ENCODE results near the gene B4GALT1. TPM values are rescaled to one million over a fixed set of nuclear protein-coding genes. Genes with fewer than 3 reads are reported as not detected.
A peak's percentile ranks its signal among the peaks of the same experiment; 100 is the strongest.

The B4GALT1 gene
- total RNA-seq, 2 experiments from 2014 or later = 33.5 to 35.0 TPM

GRCh38 chr9:33159777-33160127 lies 7.4 kb downstream of the B4GALT1 start:
- no peaks in the 10 kb centered on the region for H3K9me3 Mint-ChIP-seq
- peak overlapping the region; percentile 64 for H3K4me3 Mint-ChIP-seq
- peaks cover 11% of the 10 kb centered on the region for H3K36me3 Mint-ChIP-seq
- H3K27me3 Mint-ChIP-seq = no peaks in the 10 kb centered on the region
- H3K4me1 Mint-ChIP-seq = peaks cover 85% of the 10 kb centered on the region
- DNase-seq = peak; percentile 74
- peak overlapping the region; percentile 92 for H3K27ac Mint-ChIP-seq

- peaks cover 85% of the 10 kb centered on the region for H3K4me1 Mint-ChIP-seq
- no peaks in the 10 kb centered on the region for H3K27me3 Mint-ChIP-seq
- H3K36me3 Mint-ChIP-seq = peaks cover 10% of the 10 kb centered on the region
- H3K4me3 Mint-ChIP-seq = peak overlapping the region; percentile 64
- peak overlapping the region; percentile 92 for H3K27ac Mint-ChIP-seq
- DNase-seq = peak; percentile 40
- no peaks in the 10 kb centered on the region for H3K9me3 Mint-ChIP-seq
Measured at GRCh38 chr9:33158843-33159776, 8.0 kb downstream of the B4GALT1 start.

GRCh38 chr9:33157960-33158842 lies 8.9 kb downstream of the B4GALT1 start:
- H3K27ac Mint-ChIP-seq = peak overlapping the region; percentile 92
- peak overlapping the region; percentile 64 for H3K4me3 Mint-ChIP-seq
- peaks cover 3% of the 10 kb centered on the region for H3K9me3 Mint-ChIP-seq
- no peak for DNase-seq
- H3K27me3 Mint-ChIP-seq = no peaks in the 10 kb centered on the region
- H3K36me3 Mint-ChIP-seq = peaks cover 10% of the 10 kb centered on the region
- peaks cover 82% of the 10 kb centered on the region for H3K4me1 Mint-ChIP-seq

GRCh38 chr9:33155393-33155792 lies 11.7 kb downstream of the B4GALT1 start:
- H3K27me3 Mint-ChIP-seq = no peaks in the 10 kb centered on the region
- peaks cover 3% of the 10 kb centered on the region for H3K9me3 Mint-ChIP-seq
- no peak overlapping the region for H3K4me3 Mint-ChIP-seq
- H3K4me1 Mint-ChIP-seq = peaks cover 69% of the 10 kb centered on the region
- H3K36me3 Mint-ChIP-seq = peaks cover 12% of the 10 kb centered on the region
- peak overlapping the region; percentile 5 for H3K27ac Mint-ChIP-seq
- no peak for DNase-seq

GRCh38 chr9:33154371-33154770 lies 12.8 kb downstream of the B4GALT1 start:
- Mint-ChIP-seq H3K9me3 (peaks cover 3% of the 10 kb centered on the region), H3K27ac (no peak overlapping the region), H3K36me3 (peaks cover 12% of the 10 kb centered on the region), H3K4me3 (no peak overlapping the region), H3K4me1 (peaks cover 61% of the 10 kb centered on the region), H3K27me3 (no peaks in the 10 kb centered on the region)
- no peak for DNase-seq

GRCh38 chr9:33153666-33154065 lies 13.5 kb downstream of the B4GALT1 start:
- Mint-ChIP-seq H3K27ac (peak overlapping the region; percentile 12), H3K4me1 (peaks cover 57% of the 10 kb centered on the region), H3K36me3 (peaks cover 12% of the 10 kb centered on the region), H3K4me3 (no peak overlapping the region), H3K9me3 (peaks cover 3% of the 10 kb centered on the region), H3K27me3 (no peaks in the 10 kb centered on the region)
- no peak for DNase-seq

- Mint-ChIP-seq H3K4me1 (peaks cover 56% of the 10 kb centered on the region), H3K27ac (peak overlapping the region; percentile 11), H3K9me3 (peaks cover 3% of the 10 kb centered on the region), H3K36me3 (peaks cover 12% of the 10 kb centered on the region), H3K27me3 (no peaks in the 10 kb centered on the region), H3K4me3 (no peak overlapping the region)
- DNase-seq = no peak
Measured at GRCh38 chr9:33153001-33153400, 14.1 kb downstream of the B4GALT1 start.

- peaks cover 49% of the 10 kb centered on the region for H3K4me1 Mint-ChIP-seq
- H3K27ac Mint-ChIP-seq = no peak overlapping the region
- H3K27me3 Mint-ChIP-seq = no peaks in the 10 kb centered on the region
- no peak for DNase-seq
- peaks cover 3% of the 10 kb centered on the region for H3K9me3 Mint-ChIP-seq
- H3K36me3 Mint-ChIP-seq = peaks cover 16% of the 10 kb centered on the region
- no peak overlapping the region for H3K4me3 Mint-ChIP-seq
Measured at GRCh38 chr9:33151601-33152000, 15.5 kb downstream of the B4GALT1 start.

- Mint-ChIP-seq H3K4me1 (peaks cover 52% of the 10 kb centered on the region), H3K4me3 (no peak overlapping the region), H3K36me3 (peaks cover 16% of the 10 kb centered on the region), H3K9me3 (peaks cover 3% of the 10 kb centered on the region), H3K27me3 (no peaks in the 10 kb centered on the region), H3K27ac (no peak overlapping the region)
- no peak for DNase-seq
Measured at GRCh38 chr9:33151007-33151557, 16.1 kb downstream of the B4GALT1 start.

GRCh38 chr9:33148367-33149014 lies 18.6 kb downstream of the B4GALT1 start:
- Mint-ChIP-seq H3K36me3 (peaks cover 6% of the 10 kb centered on the region), H3K4me1 (peaks cover 54% of the 10 kb centered on the region), H3K27ac (no peak overlapping the region), H3K4me3 (no peak overlapping the region), H3K27me3 (no peaks in the 10 kb centered on the region), H3K9me3 (peaks cover under 1% of the 10 kb centered on the region)
- DNase-seq = no peak

GRCh38 chr9:33147416-33148169 lies 19.5 kb downstream of the B4GALT1 start:
- H3K27ac Mint-ChIP-seq = no peak overlapping the region
- no peaks in the 10 kb centered on the region for H3K9me3 Mint-ChIP-seq
- H3K36me3 Mint-ChIP-seq = peaks cover 7% of the 10 kb centered on the region
- no peak overlapping the region for H3K4me3 Mint-ChIP-seq
- no peaks in the 10 kb centered on the region for H3K27me3 Mint-ChIP-seq
- H3K4me1 Mint-ChIP-seq = peaks cover 51% of the 10 kb centered on the region
- no peak for DNase-seq

- no peaks in the 10 kb centered on the region for H3K27me3 Mint-ChIP-seq
- no peak for DNase-seq
Measured at GRCh38 chr9:33146298-33146697, 20.8 kb downstream of the B4GALT1 start.

GRCh38 chr9:33144551-33144950 lies 22.6 kb downstream of the B4GALT1 start:
- H3K27me3 Mint-ChIP-seq = no peaks in the 10 kb centered on the region
- peaks cover 10% of the 10 kb centered on the region for H3K36me3 Mint-ChIP-seq
- no peak overlapping the region for H3K4me3 Mint-ChIP-seq
- no peak for DNase-seq
- H3K9me3 Mint-ChIP-seq = no peaks in the 10 kb centered on the region
- H3K27ac Mint-ChIP-seq = no peak overlapping the region
- peaks cover 64% of the 10 kb centered on the region for H3K4me1 Mint-ChIP-seq

More at GRCh38 chr9:33146298-33146697, 20.8 kb downstream of the B4GALT1 start:
- peaks cover 58% of the 10 kb centered on the region for H3K4me1 Mint-ChIP-seq
- no peak overlapping the region for H3K27ac Mint-ChIP-seq
- H3K36me3 Mint-ChIP-seq = peaks cover 10% of the 10 kb centered on the region
- no peaks in the 10 kb centered on the region for H3K9me3 Mint-ChIP-seq
- H3K4me3 Mint-ChIP-seq = no peak overlapping the region

- no peak overlapping the region for H3K4me3 Mint-ChIP-seq
- peaks cover 69% of the 10 kb centered on the region for H3K4me1 Mint-ChIP-seq
- H3K36me3 Mint-ChIP-seq = peaks cover 12% of the 10 kb centered on the region
- peak overlapping the region; percentile 10 for H3K27ac Mint-ChIP-seq
- H3K9me3 Mint-ChIP-seq = no peaks in the 10 kb centered on the region
- no peak for DNase-seq
- no peaks in the 10 kb centered on the region for H3K27me3 Mint-ChIP-seq
Measured at GRCh38 chr9:33143241-33143661, 23.9 kb downstream of the B4GALT1 start.

All from activated naive CD8-positive, alpha-beta T cell treated with anti-CD3 and anti-CD28 coated beads for 36 hours (primary cell).